CD14-positive monocyte (primary cell): Measurements from ENCODE around the gene CD300E. TPM values are rescaled to one million over a fixed set of nuclear protein-coding genes. Genes with fewer than 3 reads are reported as not detected.

Experiments used
- DNase-seq, 3 donors: peaks; one replicate each; pipeline ENCODE4 v3.0.0-alpha.2; 2011 to 2022
- H2AFZ ChIP-seq: 2 replicates; pipeline ENCODE4 v1.6.0; 2012; ENCODE audit warnings: mild to moderate bottlenecking, low read depth, low read length, inconsistent platforms; ENCODE audit not compliant: insufficient read depth, poor library complexity, severe bottlenecking
- H3K27ac ChIP-seq, 2 donors: 1 replicate in 1 of 2; 2 replicates in 1 of 2; pipeline ENCODE4 v1.5.1; 2012 to 2013; ENCODE audit warnings: low read length in 2 of 2, control low read depth in 1 of 2, inconsistent platforms in 1 of 2, low read depth in 1 of 2, mild to moderate bottlenecking in 1 of 2
- H3K27me3 ChIP-seq, 2 donors: one replicate each; pipeline versions ENCODE4 v1.6.0 to v1.6.1; 2011 to 2013; ENCODE audit warnings: low read length in 2 of 2; ENCODE audit not compliant: control insufficient read depth in 2 of 2, insufficient read depth in 2 of 2
- H3K36me3 ChIP-seq, 2 donors: replicated peaks in 1 of 2; 1 replicate in 1 of 2; 2 replicates in 1 of 2; pipeline versions ENCODE4 v1.5.1 to v1.6.1; 2012 to 2013; ENCODE audit warnings: low read length in 2 of 2, control low read depth in 1 of 2, inconsistent platforms in 1 of 2, mild to moderate bottlenecking in 1 of 2; ENCODE audit not compliant: insufficient read depth in 2 of 2, control insufficient read depth in 1 of 2
- H3K4me1 ChIP-seq, 2 donors: 1 replicate in 1 of 2; 2 replicates in 1 of 2; pipeline versions ENCODE4 v1.5.1 to v1.6.1; 2012 to 2013; ENCODE audit warnings: low read length in 2 of 2, control low read depth in 1 of 2, inconsistent platforms in 1 of 2, mild to moderate bottlenecking in 1 of 2, moderate library complexity in 1 of 2; ENCODE audit not compliant: insufficient read depth in 2 of 2, control insufficient read depth in 1 of 2
- H3K4me2 ChIP-seq: replicated peaks from 2 replicates; pipeline ENCODE3; 2012; ENCODE audit warnings: low read length, moderate library complexity, mild to moderate bottlenecking; ENCODE audit not compliant: poor library complexity, severe bottlenecking; ENCODE audit errors: extremely low read depth
- H3K4me3 ChIP-seq, 3 experiments: fragments of 200-600 bp in 1 of 3; sonication (generic) in 1 of 3; replicated peaks in 1 of 3; 1 replicate in 2 of 3; 2 replicates in 1 of 3; pipeline ENCODE4 v1.5.1; 2011 to 2013; ENCODE audit warnings: low read length in 3 of 3, mild to moderate bottlenecking in 3 of 3, control low read depth in 2 of 3, low read depth in 2 of 3, inconsistent platforms in 1 of 3, moderate library complexity in 1 of 3
- H3K79me2 ChIP-seq: 2 replicates; pipeline ENCODE4 v1.6.0; 2012; ENCODE audit warnings: mild to moderate bottlenecking, control low read depth, inconsistent platforms, low read length, moderate library complexity; ENCODE audit not compliant: insufficient read depth
- H3K9ac ChIP-seq: 2 replicates; pipeline ENCODE4 v1.6.0; 2017; ENCODE audit warnings: low read length, mild to moderate bottlenecking; ENCODE audit not compliant: insufficient read depth, poor library complexity, severe bottlenecking
- H3K9me3 ChIP-seq, 2 donors: replicated peaks in 1 of 2; 1 replicate in 1 of 2; 2 replicates in 1 of 2; pipeline versions ENCODE4 v1.5.1 to v1.6.1; 2012 to 2013; ENCODE audit warnings: low read length in 2 of 2, control low read depth in 1 of 2; ENCODE audit not compliant: control insufficient read depth in 1 of 2, insufficient read depth in 1 of 2
- H4K20me1 ChIP-seq: 2 replicates; pipeline ENCODE4 v1.6.0; 2012; ENCODE audit warnings: mild to moderate bottlenecking, low read length, control low read depth, moderate library complexity; ENCODE audit not compliant: insufficient read depth
- H3K27ac Mint-ChIP-seq, 7 donors: one replicate each; pipeline ENCODE4 v1.8.0; 2020; ENCODE audit warnings: mild to moderate bottlenecking in 7 of 7, mixed read lengths in 7 of 7, moderate library complexity in 6 of 7, inconsistent platforms in 2 of 7
- H3K27me3 Mint-ChIP-seq, 3 donors: one replicate each; pipeline ENCODE4 v1.8.0; 2021 to 2022; ENCODE audit warnings: low read depth in 3 of 3, mild to moderate bottlenecking in 3 of 3, mixed read lengths in 3 of 3, moderate library complexity in 3 of 3, inconsistent platforms in 1 of 3
- H3K36me3 Mint-ChIP-seq, 2 donors: one replicate each; pipeline ENCODE4 v1.8.0; 2020; ENCODE audit warnings: mixed read lengths in 2 of 2, inconsistent platforms in 1 of 2, mild to moderate bottlenecking in 1 of 2
- H3K4me1 Mint-ChIP-seq: one replicate; pipeline ENCODE4 v1.8.0; 2020; ENCODE audit warnings: mild to moderate bottlenecking, mixed read lengths
- H3K4me3 Mint-ChIP-seq, 2 donors: one replicate each; pipeline ENCODE4 v1.8.0; 2020; ENCODE audit warnings: mild to moderate bottlenecking in 2 of 2, mixed read lengths in 2 of 2, moderate library complexity in 1 of 2
- H3K9me3 Mint-ChIP-seq, 7 donors: one replicate each; pipeline ENCODE4 v1.8.0; 2020 to 2022; ENCODE audit warnings: mixed read lengths in 7 of 7, mild to moderate bottlenecking in 6 of 7, moderate library complexity in 6 of 7, inconsistent platforms in 2 of 7
- WGBS: methylation state at CpG from one replicate; pipeline ENCODE4 v1.1.5; 2013; ENCODE audit warnings: missing lambda C conversion rate; ENCODE audit not compliant: insufficient coverage; 5-methylcytosine and 5-hydroxymethylcytosine counted together
- intact Hi-C, 2 donors: fragments of 100-400 bp; cut with micrococcal nuclease; formaldehyde crosslinking; loops; one replicate each; pipeline versions ENCODE4 v1.15.0 to v1.15.1; 2023
- polyA plus RNA-seq, 3 donors: library from polyadenylated mRNA; depleted of rRNA in 1 of 3; unstranded in 2 of 3; stranded (reverse) in 1 of 3; fragments of 300-500 nt in 2 of 3; fragments of >200 nt in 1 of 3; fragmentation: Illumina TruSeq in 2 of 3; gene quantifications; 1 replicate in 2 of 3; 2 replicates in 1 of 3; pipeline ENCODE4 v1.2.3, GENCODE V29; 2012 to 2021
- TF ChIP-seq, protein P1 (sequence below): fragments of 200-600 bp; IDR thresholded peaks from one replicate; pipeline ENCODE4 v1.8.0; 2022; ENCODE audit warnings: antibody characterized with exemption, mild to moderate bottlenecking

The CD300E gene
- polyA plus RNA-seq, 3 donors = 65.0 to 228 (median 122) TPM

DNA sequence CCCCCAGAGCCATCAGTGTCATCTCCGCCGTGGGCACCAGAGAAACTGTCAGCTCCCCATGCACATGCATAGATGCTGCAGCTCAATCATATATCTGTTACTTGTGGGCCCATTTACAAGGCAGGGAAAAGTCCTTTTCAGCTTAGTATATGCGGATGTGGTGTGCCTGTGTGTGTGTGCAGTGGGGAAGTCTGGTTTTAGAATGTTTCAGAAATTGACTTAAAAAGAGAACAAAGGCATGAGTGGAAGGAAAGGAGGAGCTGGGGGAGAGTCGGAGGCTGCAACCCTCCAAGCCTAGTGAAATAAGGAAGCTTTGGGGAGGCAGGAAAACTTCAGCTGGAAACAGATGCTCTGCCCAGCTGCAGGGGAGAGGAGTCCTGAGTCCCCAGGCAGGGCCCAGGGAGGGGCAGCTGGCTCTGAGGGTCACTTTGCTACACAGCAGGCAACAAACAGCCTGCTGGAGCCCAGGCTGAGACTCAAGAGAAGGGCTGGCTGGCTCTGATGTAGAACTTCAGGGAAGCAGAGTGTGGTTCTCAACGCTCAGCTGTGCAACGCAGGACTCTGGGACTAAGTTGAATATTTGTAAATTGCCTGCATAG lies 20.4 kb downstream of the CD300E start:
- peak overlapping the region in 1 of 3 experiments; percentile 60 for H3K4me3 ChIP-seq
- peaks cover 97 to 100% of the 10 kb centered on the region in 2 donors for H3K4me1 ChIP-seq
- H3K27ac Mint-ChIP-seq = peak overlapping the region; percentile 46 to 95 (median 85)
- H3K9me3 ChIP-seq = no peaks in the 10 kb centered on the region
- peak overlapping the region; percentile 67 for H3K4me2 ChIP-seq
- H3K27me3 ChIP-seq = no peaks in the 10 kb centered on the region
- peak overlapping the region; percentile 34 for H3K9ac ChIP-seq
- TF ChIP-seq, protein P1, sequence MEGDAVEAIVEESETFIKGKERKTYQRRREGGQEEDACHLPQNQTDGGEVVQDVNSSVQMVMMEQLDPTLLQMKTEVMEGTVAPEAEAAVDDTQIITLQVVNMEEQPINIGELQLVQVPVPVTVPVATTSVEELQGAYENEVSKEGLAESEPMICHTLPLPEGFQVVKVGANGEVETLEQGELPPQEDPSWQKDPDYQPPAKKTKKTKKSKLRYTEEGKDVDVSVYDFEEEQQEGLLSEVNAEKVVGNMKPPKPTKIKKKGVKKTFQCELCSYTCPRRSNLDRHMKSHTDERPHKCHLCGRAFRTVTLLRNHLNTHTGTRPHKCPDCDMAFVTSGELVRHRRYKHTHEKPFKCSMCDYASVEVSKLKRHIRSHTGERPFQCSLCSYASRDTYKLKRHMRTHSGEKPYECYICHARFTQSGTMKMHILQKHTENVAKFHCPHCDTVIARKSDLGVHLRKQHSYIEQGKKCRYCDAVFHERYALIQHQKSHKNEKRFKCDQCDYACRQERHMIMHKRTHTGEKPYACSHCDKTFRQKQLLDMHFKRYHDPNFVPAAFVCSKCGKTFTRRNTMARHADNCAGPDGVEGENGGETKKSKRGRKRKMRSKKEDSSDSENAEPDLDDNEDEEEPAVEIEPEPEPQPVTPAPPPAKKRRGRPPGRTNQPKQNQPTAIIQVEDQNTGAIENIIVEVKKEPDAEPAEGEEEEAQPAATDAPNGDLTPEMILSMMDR = no peak
- H3K27me3 Mint-ChIP-seq = peaks cover 0 to 15% (median 0%) of the 10 kb centered on the region in 3 donors
- peaks cover 98% of the 10 kb centered on the region for H3K4me1 Mint-ChIP-seq
- DNase-seq = peak; percentile 46 to 53 (median 46)
- H2AFZ ChIP-seq = no peak overlapping the region
- 23% methylated on average over 4 of the region's 6 CpGs for WGBS
- peaks cover 23 to 36% of the 10 kb centered on the region in 2 donors for H3K36me3 Mint-ChIP-seq
- intact Hi-C loops = loop anchor here in 1 of 2 donors (5.0 kb wide), 2 partner anchors 41 to 226 kb away; no protein-coding TSS in a partner anchor
- H3K9me3 Mint-ChIP-seq = peaks cover 0 to 8% (median 3%) of the 10 kb centered on the region in 7 donors
- H3K79me2 ChIP-seq = no peaks in the 10 kb centered on the region
- no peaks in the 10 kb centered on the region for H4K20me1 ChIP-seq
- H3K27ac ChIP-seq = peak overlapping the region; percentile 43 to 74
- H3K4me3 Mint-ChIP-seq = peak overlapping the region in 1 of 2 donors; percentile 86
- H3K36me3 ChIP-seq = peaks cover 4 to 6% of the 10 kb centered on the region in 2 donors

DNA sequence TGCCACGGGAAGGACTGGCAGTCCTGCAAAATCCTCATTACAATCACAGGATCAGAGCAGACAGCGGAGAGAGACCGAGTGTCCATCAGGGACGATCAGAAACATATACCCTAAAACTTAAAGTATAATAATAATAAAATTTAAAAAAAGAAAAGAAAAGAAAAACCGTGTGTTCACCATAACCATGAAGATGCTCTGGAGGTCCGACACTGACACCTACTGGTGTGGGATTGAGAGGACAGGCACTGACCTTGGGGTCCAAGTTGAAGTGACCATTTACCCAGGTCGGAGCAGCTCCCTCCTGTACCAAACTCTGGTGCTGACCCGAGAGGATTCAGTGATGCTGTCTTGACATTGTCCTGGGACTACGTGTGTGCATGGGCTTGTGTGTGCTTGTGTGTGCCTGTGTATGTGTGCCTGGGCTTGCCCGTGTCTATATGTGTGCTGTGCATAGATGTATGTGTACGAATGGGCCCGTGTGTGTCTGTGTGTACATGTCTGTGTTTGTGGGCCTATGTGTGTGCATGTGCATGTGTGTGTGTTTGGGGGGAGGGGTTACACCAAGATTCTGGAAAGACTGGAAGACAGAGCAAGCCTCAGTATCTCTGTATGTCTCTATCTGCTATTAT lies 21.5 kb downstream of the CD300E start:
- TF ChIP-seq, protein P1 = peak; percentile 92
- H3K36me3 ChIP-seq = peaks cover 4 to 6% of the 10 kb centered on the region in 2 donors
- H3K9ac ChIP-seq = peak overlapping the region; percentile 34
- 67% methylated on average over 6 of the region's 12 CpGs for WGBS
- DNase-seq = peak; percentile 58 to 67 (median 65)
- H3K27me3 Mint-ChIP-seq = peaks cover 0 to 15% (median 0%) of the 10 kb centered on the region in 3 donors
- H3K36me3 Mint-ChIP-seq = peaks cover 18 to 33% of the 10 kb centered on the region in 2 donors
- peak overlapping the region; percentile 67 for H3K4me2 ChIP-seq
- H3K4me3 ChIP-seq = peak overlapping the region in 2 of 3 experiments; percentile 10 to 60
- H3K27me3 ChIP-seq = no peaks in the 10 kb centered on the region
- peak overlapping the region; percentile 75 to 95 (median 87) for H3K27ac Mint-ChIP-seq
- peak overlapping the region; percentile 43 to 74 for H3K27ac ChIP-seq
- H3K4me1 ChIP-seq = peaks cover 98 to 100% of the 10 kb centered on the region in 2 donors
- H3K9me3 ChIP-seq = no peaks in the 10 kb centered on the region
- H3K79me2 ChIP-seq = no peaks in the 10 kb centered on the region
- H3K9me3 Mint-ChIP-seq = peaks cover 0 to 5% (median 1%) of the 10 kb centered on the region in 7 donors
- no peak overlapping the region for H2AFZ ChIP-seq
- peaks cover 98% of the 10 kb centered on the region for H3K4me1 Mint-ChIP-seq
- intact Hi-C loops = loop anchor here in 1 of 2 donors (5.0 kb wide), 2 partner anchors 40 to 225 kb away; no protein-coding TSS in a partner anchor
- no peaks in the 10 kb centered on the region for H4K20me1 ChIP-seq
- peak overlapping the region; percentile 25 to 87 for H3K4me3 Mint-ChIP-seq
